Stimulated activated CD8-positive, alpha-beta memory T cell treated with anti-CD3 and anti-CD28 coated beads, Interleukin-15, amount 100 ng/mL, for 48 hours (primary cell): ENCODE measurements around the gene MUC5B.
"Not testable (repeated sequence)": the region's sequence is repeated elsewhere in the genome, so short reads cannot be mapped to it uniquely, and the experiment has no call there.

Source experiments
- DNase-seq, 2 donors: peaks; one replicate each; pipeline ENCODE4 v3.0.0-alpha.2; 2020; ENCODE audit warnings: low read depth in 2 of 2

Gene MUC5B

DNA sequence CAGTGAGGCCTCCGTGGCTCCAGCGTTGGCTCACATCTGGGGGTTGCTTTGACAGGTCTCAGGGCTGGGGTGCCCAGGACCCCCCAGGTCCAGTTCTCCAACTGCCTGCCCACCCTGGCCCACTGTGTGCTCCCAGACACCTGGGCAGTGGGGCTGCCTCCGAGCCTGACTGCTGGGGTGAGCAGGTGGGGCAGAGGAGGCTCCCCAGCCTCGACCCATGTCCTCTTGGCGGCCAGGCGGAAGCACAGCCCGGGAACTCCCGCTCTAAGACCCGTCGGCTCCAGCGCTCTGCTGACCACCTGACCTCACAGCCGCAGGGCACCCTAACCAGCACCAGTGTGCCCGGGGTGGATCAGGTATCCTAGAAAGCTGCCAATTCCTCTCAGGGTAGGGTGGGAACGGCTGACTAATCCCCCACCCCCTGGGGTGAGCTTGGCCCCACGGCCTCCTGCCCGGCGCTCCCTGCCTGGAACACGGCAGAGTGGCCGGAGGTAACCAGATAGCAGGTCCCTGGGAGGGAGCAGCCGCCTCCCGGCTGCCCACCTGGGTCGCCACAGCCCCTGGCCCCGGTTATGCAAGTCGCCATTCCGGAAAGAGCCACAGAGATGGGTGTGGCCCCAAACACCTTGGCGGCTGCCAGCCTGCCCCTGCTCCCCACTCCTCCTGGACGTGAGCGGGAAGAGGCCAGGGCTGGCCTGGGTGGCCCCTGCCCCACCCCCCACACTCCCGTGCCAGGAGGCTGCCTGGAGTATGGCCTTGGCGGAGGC lies 19.2 kb upstream of the MUC5B start:
- no peak for DNase-seq

DNA sequence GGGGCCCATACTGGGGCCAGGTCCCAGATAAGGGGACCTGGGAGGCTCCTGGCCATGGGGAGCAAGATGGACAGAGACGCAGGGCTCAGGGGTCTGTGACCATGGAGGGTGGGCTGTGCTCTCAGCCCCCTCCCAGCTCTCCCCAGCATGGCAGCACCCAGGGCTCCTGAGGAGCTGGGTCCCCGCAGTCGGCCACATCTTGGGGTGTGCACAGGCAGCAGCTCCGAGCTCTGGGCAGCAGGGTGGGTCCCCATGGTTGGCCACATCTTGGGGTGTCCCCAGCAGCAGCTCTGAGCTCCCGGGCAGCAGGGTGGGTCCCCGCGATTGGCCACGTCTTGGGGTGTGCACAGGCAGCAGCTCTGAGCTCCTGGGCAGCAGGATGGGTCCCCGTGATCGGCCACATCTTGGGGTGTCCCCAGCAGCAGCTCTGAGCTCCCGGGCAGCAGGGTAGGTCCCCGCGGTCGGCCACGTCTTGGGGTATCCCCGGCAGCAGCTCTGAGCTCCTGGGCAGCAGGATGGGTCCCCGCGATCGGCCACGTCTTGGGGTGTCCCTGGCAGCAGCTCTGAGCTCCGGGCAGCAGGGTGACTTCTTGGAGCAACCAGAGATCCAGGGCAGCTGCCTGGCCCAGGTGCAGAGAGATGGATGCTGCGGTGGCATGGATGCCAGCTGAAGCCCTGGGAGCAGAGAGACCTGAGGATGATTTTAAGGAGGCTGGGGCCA lies 18.3 kb upstream of the MUC5B start:
- no peak for DNase-seq

DNA sequence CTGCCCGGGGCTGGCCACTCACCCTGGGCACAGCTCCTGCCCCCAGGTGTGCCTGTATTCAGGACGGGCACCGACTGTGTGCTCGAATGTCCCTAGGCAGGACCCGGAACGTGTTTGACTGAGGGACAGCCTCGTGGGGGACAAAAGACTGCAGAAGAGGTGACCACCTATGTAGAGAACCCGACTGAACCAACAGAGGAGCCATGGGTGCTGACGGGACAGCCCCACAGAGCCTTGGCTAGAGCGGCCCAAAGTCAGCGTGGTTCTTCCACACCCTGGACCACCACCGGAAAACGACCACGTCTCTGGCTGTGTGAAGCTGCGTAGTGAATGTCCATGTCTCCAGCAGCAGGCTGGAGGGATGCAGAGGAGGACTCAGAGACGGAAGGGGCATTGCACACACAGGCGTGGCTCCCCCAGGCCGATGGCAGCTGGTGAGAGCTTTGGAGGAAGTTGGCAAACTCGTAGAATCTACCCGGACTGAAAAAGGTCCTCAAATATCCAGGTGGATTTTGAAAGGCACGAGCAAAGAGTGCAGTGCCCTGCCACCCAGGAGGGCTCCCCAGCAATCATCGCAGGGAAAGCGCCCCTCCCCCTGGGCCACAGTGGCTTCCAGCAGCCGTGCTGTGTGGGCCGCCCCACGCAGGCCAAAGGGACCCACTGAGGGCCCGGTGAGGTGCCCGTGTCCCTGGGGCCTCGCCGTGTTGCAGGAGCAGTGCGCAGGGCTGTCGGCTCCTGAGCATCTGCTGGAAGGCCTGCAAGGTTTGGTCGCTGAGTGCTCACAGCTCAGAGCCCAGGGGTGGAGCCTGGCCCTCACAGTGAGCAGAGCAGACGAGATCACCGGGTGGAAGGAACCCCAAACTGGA lies 17.5 kb upstream of the MUC5B start:
- no peak for DNase-seq

DNA sequence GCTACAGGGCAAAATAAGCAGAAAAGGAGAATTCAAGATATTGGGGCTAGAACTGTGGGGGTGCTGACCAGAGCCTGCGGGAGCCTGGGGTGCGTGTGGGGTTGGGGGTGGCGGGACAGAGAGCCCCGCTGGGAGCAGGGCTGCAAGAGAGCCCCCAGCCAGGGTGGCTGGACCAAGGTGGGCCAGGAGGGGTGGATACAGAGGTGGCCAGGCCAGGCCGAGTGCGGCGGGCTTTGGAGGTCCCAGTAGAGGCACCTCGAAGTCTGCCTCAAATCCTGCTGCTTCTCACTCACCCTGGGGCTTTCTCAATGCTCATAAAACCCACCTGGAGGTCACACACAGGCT lies 16.9 kb upstream of the MUC5B start:
- DNase-seq: no peak

DNA sequence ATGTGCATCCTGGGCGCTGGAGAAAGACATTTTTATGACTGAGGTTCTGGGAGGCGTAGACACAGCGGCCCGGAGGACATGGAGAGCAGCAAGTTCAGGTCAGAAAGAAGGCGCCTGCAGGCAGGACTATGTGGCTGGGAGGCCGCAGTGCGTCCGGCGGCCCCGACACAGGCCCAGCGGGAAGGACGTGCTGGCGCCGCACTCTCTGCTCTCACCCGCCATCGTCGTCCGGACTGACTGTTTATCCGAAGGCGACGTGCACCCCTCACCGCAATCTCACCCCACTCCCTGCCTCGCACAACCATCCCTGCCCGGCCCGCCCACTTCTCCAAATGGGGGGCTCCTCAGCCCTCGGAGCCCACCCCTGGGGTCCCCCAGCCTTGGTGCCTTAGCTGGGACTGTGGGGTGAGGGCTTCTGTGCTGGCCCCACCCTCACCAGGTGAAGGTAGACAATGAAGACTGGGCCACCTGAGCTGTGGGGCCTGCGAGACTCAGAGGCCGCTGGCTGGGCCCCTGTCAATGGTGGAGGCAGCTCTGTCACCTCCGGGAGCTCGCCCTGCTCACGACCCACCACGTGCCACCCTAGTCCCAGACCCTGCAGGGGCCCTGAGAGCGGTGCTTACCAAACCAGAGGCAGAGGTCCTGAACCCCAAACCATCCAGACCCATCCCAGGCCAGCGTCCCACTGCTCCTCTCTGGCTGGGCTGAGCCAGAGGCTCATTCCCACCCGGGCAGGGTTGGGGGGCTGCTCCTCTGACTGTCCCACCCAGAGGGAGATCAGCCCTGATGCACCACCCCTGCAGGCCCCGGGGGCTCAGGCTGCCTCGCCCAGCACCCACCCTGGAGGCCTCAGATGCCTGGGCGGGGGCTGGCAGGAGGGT lies 16.2 kb upstream of the MUC5B start:
- no peak for DNase-seq

DNA sequence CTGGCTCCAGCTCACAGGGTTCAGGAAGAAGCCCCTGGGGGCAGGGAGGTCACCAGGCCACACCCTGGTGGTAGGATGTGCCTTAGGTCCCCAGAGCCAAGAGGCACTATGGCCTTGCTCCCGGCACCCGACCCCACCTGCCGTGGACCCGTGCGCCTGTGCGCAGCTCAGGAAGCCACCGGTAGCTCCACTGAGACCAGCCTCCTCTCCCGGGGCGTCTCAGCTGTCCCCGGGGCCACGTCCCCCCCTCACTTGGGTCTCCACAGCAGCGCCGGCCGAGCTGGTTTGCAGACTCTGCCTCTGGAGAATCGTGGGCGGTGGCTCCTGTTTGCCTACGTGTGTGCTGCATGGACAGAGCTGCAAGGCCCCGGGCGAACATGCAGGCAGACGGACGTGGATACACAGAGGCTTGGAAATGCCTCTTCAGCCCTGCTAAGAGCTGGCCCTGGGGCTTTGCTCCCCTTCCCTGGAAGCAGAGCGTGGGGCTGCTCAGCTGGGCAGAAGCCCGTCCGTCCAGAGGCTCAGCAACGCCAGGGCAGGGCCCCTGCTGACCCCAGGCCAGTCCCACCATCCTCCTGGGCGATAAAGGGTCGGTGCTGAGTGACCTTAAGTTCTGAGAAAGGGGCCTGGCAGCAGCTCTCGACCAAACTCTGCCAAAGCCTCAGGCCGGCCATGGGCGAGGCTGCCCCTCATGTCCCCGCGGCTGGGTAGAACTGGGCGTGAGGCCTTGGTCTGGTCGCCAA lies 15.3 kb upstream of the MUC5B start:
- DNase-seq: no peak

DNA sequence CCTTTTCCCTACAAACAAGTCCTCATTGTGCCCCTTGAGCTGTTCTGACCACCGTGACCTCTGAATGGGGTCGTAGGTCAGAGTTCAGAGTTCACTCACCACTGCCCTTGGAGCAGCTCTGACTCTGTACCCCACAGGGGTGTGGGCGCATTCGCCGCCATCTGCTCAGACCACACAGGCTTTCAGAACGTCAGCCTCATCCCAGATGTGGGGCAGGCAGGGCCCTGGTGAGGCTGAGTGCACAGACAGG lies 14.8 kb upstream of the MUC5B start:
- DNase-seq: no peak

DNA sequence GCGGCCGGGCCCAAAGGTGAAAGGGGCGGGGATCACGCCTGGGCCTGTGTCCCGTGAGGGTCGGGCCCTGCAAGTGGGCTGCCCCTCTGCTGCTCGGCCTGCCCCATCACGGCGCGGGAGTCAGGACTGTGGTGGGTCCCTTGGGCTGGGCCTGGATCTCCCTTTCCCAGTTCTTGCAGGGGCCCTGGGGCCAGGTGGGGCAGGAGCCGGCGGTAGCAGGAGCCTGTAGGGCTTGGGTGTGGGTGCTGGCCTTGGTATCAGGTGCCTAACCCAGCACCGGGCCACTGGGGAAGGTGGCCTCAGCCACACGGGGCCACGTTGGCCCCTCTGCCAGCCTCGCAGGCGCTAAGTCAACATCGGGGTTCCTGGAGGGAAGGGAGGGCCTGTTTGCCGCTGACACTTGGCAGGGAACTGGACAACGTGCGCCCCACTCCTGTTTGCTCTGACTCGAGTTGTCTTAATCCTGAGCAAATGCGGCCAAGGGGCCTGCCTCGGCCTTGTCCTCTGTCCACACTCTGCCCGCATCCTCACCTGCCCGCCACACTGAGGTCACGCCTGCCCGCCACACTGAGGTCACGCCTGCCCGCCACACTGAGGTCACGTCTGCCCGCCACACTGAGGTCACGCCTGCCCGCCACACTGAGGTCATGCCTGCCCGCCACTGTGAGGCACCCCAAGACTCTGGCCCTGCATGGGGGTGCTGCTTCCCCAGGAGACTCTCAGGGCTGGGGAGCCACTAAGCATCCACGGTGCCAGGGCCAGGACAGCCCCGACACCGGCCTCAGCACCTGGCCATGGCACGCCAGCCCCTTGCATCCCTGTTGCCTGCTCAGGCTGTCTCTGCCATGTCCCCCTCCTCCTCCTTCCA lies 14.2 kb upstream of the MUC5B start:
- DNase-seq: no peak

DNA sequence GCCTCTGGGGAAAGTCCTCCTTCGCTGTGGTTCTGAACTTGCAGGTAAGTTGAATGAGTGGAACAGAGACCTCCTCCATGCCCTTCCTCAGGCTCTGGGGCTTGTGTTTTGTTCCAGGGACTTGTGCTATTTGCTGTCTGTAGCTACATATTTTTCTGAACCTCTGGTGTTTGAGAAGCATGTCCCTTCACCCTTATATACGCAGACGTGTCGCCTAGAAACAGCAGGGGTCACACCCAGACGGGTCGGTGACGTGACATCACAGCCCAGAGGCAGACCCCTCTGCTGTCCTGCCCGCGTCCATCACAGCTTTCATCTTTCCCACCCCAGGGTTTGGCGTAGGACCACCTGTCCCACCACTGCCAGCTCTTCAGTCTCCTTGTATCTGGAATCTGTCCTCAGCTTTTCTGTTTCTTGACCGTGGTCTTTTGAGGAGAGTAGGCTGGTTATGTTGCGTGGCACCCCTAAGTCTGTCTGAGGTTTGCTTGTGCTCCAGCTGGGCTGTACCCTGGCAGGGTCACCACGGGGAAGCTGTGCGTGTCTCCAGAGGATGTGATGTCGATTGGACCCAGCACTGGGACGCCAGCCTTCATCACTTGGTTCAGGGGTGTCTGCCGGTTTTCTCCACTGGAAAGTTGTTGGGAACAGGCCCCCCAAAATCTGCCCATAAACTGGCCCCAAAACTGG lies 13.4 kb upstream of the MUC5B start:
- no peak for DNase-seq

DNA sequence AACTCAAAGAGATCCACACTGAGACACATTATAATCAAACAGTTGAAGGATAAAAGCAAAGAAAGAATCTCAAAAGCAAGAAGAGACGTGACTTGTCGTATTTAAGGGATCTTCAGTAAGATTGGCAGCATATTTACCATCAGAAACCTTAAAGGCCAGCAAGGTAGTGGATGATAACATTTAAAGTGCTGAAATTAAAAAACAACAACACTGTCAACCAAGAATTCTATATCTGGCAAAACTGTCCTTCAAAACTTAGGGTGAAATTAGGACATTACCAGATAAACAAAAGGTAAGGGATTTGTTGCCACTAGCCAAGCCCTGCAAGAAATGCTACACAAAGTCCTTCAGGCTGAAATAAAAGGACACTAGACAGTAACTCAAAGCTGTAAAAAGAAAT lies 11.0 kb upstream of the MUC5B start:
- no peak for DNase-seq

DNA sequence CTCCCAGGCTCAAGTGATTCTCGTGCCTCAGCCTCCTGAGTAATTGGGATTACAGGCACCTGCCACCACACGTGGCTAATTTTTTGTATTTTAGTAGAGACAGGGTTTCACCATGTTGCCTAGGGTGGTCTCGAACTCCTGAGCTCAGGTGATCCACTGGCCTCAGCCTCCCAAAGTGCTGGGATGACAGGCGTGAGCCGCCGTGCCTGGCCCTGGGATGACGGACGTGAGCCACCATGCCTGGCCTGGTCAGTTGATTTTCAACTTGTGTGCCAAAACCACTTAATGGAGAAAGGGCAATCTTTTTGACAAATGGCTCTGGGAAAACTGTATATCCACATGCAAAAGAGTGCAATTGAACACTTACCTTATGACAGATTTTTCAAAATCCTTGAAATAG lies 7.0 kb upstream of the MUC5B start:
- DNase-seq: not testable (repeated sequence)

DNA sequence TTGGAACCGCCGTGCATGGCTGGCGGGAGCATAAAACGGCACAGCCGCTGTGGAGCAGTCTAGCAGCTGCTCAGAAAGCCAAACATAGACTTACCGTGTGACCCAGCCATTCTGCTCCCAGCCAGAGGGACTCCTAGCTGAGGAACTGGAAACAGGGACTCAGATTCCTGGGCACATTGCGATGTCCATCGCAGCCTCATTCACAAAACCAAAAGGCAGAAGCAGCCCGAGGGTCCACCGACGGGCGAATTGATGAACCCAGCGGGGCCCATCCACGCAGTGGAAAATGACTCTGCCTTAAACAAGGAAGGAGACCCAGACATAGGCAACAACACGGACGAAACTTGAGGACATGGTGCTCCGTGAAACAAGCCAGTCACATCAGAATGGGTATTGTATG lies 5.7 kb upstream of the MUC5B start:
- no peak for DNase-seq

DNA sequence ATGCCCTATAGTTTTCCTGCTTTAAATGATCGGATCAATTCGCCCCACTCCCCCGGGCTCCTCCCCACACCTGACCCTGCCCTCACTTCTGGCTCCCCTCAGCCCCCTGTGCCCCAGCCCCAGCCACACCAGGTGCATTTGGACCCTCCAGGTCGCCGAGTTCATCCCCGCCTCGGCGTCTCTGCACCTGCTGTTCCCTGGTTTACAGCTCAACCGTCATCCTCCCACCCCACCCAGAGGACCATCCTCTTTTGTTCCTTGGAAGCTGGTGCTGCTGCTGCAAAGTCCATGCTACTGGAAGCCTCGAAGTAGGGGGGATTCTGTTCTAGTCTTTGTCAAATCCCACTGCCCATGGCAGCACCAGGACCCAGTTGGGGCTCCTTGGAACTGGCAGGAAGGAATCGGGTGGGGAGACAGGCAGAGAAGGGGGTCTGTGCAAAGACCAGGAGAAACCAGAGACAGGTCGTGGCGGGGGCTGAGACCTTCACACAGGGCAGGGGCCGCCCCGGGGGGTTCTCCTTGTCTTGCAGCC lies 4.5 kb upstream of the MUC5B start:
- no peak for DNase-seq

DNA sequence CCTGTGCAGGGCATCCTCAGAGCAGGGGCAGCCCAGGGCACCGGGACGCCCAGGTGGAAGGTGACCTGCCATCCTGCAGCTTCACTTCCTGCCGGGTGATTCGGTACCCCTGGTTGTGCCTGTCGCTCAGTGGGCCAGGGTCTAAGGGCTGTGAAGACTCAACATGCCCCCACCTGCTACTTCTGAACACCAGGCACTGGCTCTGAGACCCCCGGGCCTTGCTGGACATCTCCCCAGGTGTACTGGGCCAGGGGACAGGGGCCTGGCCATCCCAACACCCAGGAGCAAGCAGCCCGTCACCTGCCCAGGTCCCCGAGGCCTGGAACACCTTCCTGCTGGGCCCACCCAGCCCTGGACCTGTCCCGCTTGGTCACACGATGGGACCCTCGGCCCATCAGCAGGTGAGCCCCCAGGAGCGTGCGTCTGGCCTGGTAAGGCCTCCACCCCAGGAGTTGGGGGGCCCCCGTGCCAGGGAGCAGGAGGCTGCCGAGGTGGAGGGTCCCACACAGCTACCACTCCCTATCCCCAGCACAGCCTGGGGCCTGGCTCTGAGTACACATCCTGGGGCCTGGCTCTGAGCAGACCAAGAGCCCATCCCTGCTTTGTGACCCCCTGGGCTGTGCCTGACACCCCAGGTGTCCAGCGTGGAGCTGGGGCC lies 3.9 kb upstream of the MUC5B start:
- DNase-seq: no peak

DNA sequence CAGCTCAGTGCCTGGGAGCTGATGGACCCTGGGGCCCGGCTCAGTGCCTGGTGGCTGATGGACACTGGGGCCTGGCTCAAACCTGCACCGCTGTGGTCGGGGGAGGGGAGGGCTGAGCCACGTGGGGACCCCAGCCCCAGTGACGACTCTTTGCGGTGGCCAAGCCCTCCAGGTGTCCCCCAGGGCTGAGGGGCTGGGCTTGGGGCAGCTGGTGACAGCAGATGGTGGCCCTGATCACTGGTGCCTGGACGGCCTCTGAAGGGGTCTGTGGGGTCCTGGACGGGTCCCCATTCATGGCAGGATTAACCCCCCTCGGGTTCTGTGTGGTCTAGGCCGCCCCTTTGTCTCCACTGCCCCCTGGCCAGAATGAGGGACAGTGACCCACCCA lies 3.4 kb upstream of the MUC5B start:
- no peak for DNase-seq

DNA sequence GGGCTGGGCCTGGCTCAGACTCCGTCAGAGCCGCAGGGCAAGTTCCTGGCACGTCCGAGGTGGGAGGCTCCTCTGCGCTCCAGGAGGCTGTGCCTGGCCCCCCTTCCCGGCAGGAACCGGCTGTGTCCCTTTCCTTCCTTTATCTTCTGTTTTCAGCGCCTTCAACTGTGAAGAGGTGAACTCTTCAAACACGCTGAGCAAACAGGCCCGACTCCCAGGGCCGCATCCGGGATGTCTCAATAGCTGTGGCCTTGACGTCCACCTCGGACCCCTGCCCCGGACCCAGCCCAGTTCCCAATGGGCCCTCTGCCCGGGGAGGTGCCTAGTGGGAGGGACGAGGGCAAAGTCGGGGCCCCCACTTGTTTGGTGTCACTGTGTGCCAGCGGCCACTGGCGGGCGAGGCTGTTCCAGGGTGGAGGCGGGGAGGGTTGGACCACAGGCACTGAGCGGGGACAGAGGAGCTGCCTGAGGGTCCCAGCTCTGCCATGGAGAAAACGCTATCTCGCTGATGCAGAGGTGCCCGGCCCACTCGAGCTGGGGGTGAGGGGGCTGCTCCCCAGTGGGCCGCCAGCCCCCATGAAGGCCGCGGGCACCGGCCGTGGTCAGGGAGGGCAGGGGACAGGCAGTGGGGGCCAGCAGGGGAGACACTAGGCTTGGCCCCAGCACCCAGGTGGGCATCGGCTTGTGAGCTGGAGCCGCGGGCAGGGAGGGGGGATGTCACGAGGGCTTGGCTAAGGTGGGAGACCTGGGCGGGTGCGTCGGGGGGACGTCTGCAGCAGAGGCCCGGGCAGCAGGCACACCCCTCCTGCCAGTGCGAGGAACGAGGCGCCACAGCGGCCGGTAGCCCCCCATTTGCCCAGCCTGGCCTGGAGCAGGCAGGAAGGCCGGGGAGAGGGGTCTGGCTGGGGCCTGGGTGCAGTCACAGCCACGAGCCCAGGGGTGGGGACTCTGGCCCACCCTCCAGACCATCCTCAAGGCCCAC lies 2.7 kb upstream of the MUC5B start:
- no peak for DNase-seq

DNA sequence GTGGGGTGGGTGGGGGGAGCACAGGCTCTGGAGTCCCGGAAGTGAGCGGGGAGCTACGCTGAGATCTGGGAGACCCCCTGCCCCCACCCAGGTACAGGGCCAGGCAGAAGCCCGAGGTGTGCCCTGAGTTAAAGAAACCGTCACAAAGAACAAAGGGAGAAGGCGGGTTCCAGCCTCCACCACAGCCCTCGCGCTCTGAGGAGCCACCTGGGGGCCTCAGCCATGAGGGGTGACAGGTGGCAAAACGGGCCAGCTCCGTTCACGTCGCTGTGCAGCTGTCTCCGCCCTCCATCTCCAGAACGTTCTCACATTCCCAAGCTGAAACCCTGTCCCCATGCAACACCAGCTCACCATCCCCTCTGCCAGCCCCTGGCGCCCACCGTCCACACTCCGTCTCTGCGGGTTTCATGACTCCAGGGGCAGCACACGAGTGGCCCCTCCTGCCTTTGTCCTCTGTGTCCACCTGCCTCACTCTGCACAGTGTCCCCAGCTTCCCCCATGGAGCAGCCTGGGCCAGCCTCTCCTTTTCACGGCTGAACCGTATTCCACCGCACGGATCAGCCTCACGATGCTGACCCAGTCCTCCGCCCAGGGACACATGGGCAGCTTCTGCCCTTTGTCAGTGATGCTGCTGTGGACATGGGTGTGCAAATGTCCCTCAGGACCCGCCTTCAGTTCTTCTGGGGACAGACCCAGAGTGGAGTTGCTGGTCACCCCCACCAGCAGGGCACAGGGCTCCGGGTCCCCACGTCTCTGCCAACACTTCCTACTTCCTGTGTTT lies 1.7 kb upstream of the MUC5B start:
- DNase-seq: no peak
